GM12878 (cell line): ENCODE results near the gene NLRP6. TPM values are rescaled to one million over a fixed set of nuclear protein-coding genes. Genes with fewer than 3 reads are reported as not detected.

ENCODE experiments used
- ATAC-seq: fragments of 200-7000 bp; cut with Tn5 transposase; 3 replicates; pipeline ENCODE4 v1.9.1; 2020; ENCODE audit warnings: mild to moderate bottlenecking, moderate library complexity
- BruUV-seq: library from RNA; stranded (reverse); fragments of 400-500 nt; replicated peaks from 2 replicates; lab custom pipeline; 2021; lab: Mats Ljungman, UMichigan
- CTCF ChIA-PET: fragments of 300-600 bp; sonication (Branson Sonifier 250); formaldehyde crosslinking; extraction: SDS; loops from one replicate; lab custom pipeline; 2021; ENCODE audit warnings: inconsistent platforms; lab: Yijun Ruan, JAX
- POLR2A ChIA-PET: fragments of 350-600 bp; formaldehyde crosslinking; extraction: SDS; loops from one replicate; lab custom pipeline; 2021; ENCODE audit warnings: inconsistent platforms; lab: Charles Lee
- RAD21 ChIA-PET: fragments of 300-600 bp; sonication (Branson Sonifier 250); formaldehyde crosslinking; loops from one replicate; lab custom pipeline; 2023; ENCODE audit warnings: antibody characterized with exemption; ENCODE audit not compliant: unreplicated experiment; lab: Charles Lee
- SMC1A ChIA-PET: fragments of 300-600 bp; sonication (Branson Sonifier 250); formaldehyde crosslinking; loops from one replicate; lab custom pipeline; 2023; ENCODE audit not compliant: unreplicated experiment, uncharacterized antibody; lab: Charles Lee
- DNase-seq: peaks from one replicate; pipeline ENCODE4 v3.0.0-alpha.2; 2011; ENCODE audit warnings: low read depth, low spot score
- FAIRE-seq: peaks from 3 replicates; lab custom pipeline; 2011; peaks lifted over from hg19 to GRCh38; lab: Jason Lieb, UNC
- H2AFZ ChIP-seq: 2 replicates; pipeline ENCODE4 v1.6.0; 2011; ENCODE audit warnings: low read depth, low read length, control low read depth; ENCODE audit not compliant: control insufficient read depth
- H3K27ac ChIP-seq: 2 replicates; pipeline ENCODE4 v1.5.1; 2011; ENCODE audit warnings: control low read depth; ENCODE audit not compliant: control insufficient read depth, insufficient read depth
- H3K27me3 ChIP-seq, 2 experiments: replicated peaks in 1 of 2; 2 replicates each; pipeline versions ENCODE4 v1.6.0 to v1.6.1; 2011; ENCODE audit warnings: low read length in 1 of 2; ENCODE audit not compliant: control insufficient read depth in 2 of 2, insufficient read depth in 2 of 2
- H3K36me3 ChIP-seq, 2 experiments: 2 replicates each; pipeline ENCODE4 v1.5.1; 2011; ENCODE audit warnings: low read length in 1 of 2; ENCODE audit not compliant: control insufficient read depth in 2 of 2, insufficient read depth in 2 of 2
- H3K4me1 ChIP-seq: 2 replicates; pipeline ENCODE4 v1.6.1; 2011; ENCODE audit warnings: mild to moderate bottlenecking, low read length, moderate library complexity, mixed read lengths; ENCODE audit not compliant: control insufficient read depth, insufficient read depth
- H3K4me2 ChIP-seq: 2 replicates; pipeline ENCODE4 v1.6.0; 2011; ENCODE audit warnings: control low read depth; ENCODE audit not compliant: control insufficient read depth, insufficient read depth
- H3K4me3 ChIP-seq: fragments of 200-600 bp; sonication (generic); 2 replicates; pipeline ENCODE4 v1.5.1; 2016
- H3K79me2 ChIP-seq: 2 replicates; pipeline ENCODE4 v1.6.0; 2011; ENCODE audit warnings: low read length; ENCODE audit not compliant: control insufficient read depth, insufficient read depth
- H3K9ac ChIP-seq: 2 replicates; pipeline ENCODE4 v1.8.0; 2011; ENCODE audit warnings: low read length, control low read depth, mixed read lengths; ENCODE audit not compliant: control insufficient read depth, insufficient read depth
- H3K9me3 ChIP-seq: replicated peaks from 3 replicates; pipeline ENCODE4 v1.5.1; 2011; ENCODE audit warnings: mild to moderate bottlenecking, low read length; ENCODE audit not compliant: control insufficient read depth, insufficient read depth
- H4K20me1 ChIP-seq: 2 replicates; pipeline ENCODE4 v1.6.0; 2011; ENCODE audit not compliant: control insufficient read depth, insufficient read depth
- BCL11A ChIP-seq: IDR thresholded peaks from 2 replicates; pipeline ENCODE4 v1.6.1; 2011; ENCODE audit warnings: low read depth, low read length
- BMI1 ChIP-seq: fragments of 450-650 bp; IDR thresholded peaks from 2 replicates; pipeline ENCODE4 v1.6.1; 2016; ENCODE audit warnings: mild to moderate bottlenecking, moderate library complexity, borderline replicate concordance
- CREM ChIP-seq: IDR thresholded peaks from 2 replicates; pipeline ENCODE4 v1.6.1; 2014; ENCODE audit warnings: antibody characterized with exemption, low read depth
- MTA2 ChIP-seq: fragments of 450-650 bp; IDR thresholded peaks from 2 replicates; pipeline ENCODE4 v1.6.1; 2016; ENCODE audit warnings: low read depth, mild to moderate bottlenecking, moderate library complexity
- NBN ChIP-seq: fragments of 450-650 bp; IDR thresholded peaks from 2 replicates; pipeline ENCODE4 v1.6.1; 2016
- SMAD1 ChIP-seq: fragments of 450-650 bp; IDR thresholded peaks from 2 replicates; pipeline ENCODE4 v1.6.1; 2018; ENCODE audit warnings: mild to moderate bottlenecking, low read depth; ENCODE audit not compliant: partially characterized antibody
- SMARCA5 ChIP-seq: fragments of 450-650 bp; IDR thresholded peaks from 2 replicates; pipeline ENCODE4 v1.6.1; 2017; ENCODE audit warnings: mild to moderate bottlenecking
- SMC3 ChIP-seq: IDR thresholded peaks from 2 replicates; pipeline ENCODE4 v1.6.1; 2011; ENCODE audit warnings: low read length, improper control_type of control experiment, borderline replicate concordance
- SPI1 ChIP-seq: IDR thresholded peaks from 2 replicates; pipeline ENCODE4 v1.6.1; 2011; ENCODE audit warnings: low read depth, mild to moderate bottlenecking, low read length, moderate library complexity, borderline replicate concordance; ENCODE audit not compliant: insufficient read depth
- ZNF384 ChIP-seq: IDR thresholded peaks from 2 replicates; pipeline ENCODE4 v1.6.1; 2012; ENCODE audit warnings: low read depth, mild to moderate bottlenecking, low read length, improper control_type of control experiment, borderline replicate concordance
- WGBS: methylation state at CpG from one replicate; pipeline ENCODE4 v1.1.6; 2016; ENCODE audit warnings: low lambda C conversion rate; ENCODE audit not compliant: insufficient replicate concordance, insufficient coverage; ENCODE audit errors: missing lambda C conversion rate; 5-methylcytosine and 5-hydroxymethylcytosine counted together
- in situ Hi-C: fragments of 300-500 bp; cut with MboI; formaldehyde crosslinking; loops from 9 replicates; pipeline ENCODE4 v1.14.3; 2018; ENCODE audit warnings: mixed read lengths
- intact Hi-C: fragments of 100-400 bp; cut with micrococcal nuclease; formaldehyde crosslinking; loops from one replicate; pipeline ENCODE4 v1.14.2; 2022; ENCODE audit not compliant: unreplicated experiment
- polyA plus RNA-seq, 11 experiments: library from polyadenylated mRNA; depleted of rRNA in 4 of 11; unstranded in 6 of 11; stranded (reverse) in 5 of 11; fragments of >200 nt; fragmentation: Nextera tagmentation in 4 of 11; fragmentation: Illumina TruSeq in 1 of 11; extraction: Ambion mirVana in 4 of 11; extraction: Trizol in 1 of 11; gene quantifications; 1 replicate in 1 of 11; 2 replicates in 10 of 11; pipeline versions ENCODE4 v1.2.1 to v1.2.3, GENCODE V29; 2011 to 2016; ENCODE audit warnings: inconsistent platforms in 2 of 11, missing spikeins in 2 of 11, low read depth in 1 of 11
- total RNA-seq, 4 experiments: library from RNA; depleted of rRNA in 3 of 4; stranded (reverse); fragments of >200 nt in 3 of 4; fragmentation: Illumina TruSeq in 1 of 4; extraction: Trizol in 1 of 4; gene quantifications; 2 replicates each; pipeline versions ENCODE4 v1.2.1 to v1.2.3, GENCODE V29; 2013 to 2021
- TF ChIP-seq, protein P1 (sequence below), 3 experiments: IDR thresholded peaks in 2 of 3; conservative IDR thresholded peaks in 1 of 3; 2 replicates each; pipeline ENCODE4 v1.5.1; 2011; ENCODE audit warnings: low read depth in 3 of 3, low read length in 3 of 3, mild to moderate bottlenecking in 3 of 3, control low read depth in 2 of 3, moderate library complexity in 2 of 3, inconsistent platforms in 1 of 3, mixed read lengths in 1 of 3; ENCODE audit not compliant: control insufficient read depth in 2 of 3, insufficient read depth in 1 of 3; ENCODE audit errors: extremely low read depth in 1 of 3
- TF ChIP-seq, protein P2 (sequence below): fragments of 450-650 bp; IDR thresholded peaks from 2 replicates; pipeline ENCODE4 v1.6.1; 2016; ENCODE audit warnings: mild to moderate bottlenecking
- TF ChIP-seq, protein P3 (sequence below): fragments of 450-650 bp; IDR thresholded peaks from 2 replicates; pipeline ENCODE4 v1.6.1; 2017; ENCODE audit warnings: low read depth, mild to moderate bottlenecking, moderate library complexity
- TF ChIP-seq, protein P4 (sequence below): IDR thresholded peaks from 2 replicates; pipeline ENCODE4 v1.6.1; 2011; ENCODE audit warnings: low read depth, mild to moderate bottlenecking, low read length, moderate library complexity, borderline replicate concordance; ENCODE audit errors: extremely low read depth

Gene NLRP6
- total and polyA plus RNA-seq, 10 of the 15 experiments (the other 5 are each of a cell fraction or from before 2014, with no cell fraction given), result 0.03 to 0.11 TPM; not detected in 8

DNA sequence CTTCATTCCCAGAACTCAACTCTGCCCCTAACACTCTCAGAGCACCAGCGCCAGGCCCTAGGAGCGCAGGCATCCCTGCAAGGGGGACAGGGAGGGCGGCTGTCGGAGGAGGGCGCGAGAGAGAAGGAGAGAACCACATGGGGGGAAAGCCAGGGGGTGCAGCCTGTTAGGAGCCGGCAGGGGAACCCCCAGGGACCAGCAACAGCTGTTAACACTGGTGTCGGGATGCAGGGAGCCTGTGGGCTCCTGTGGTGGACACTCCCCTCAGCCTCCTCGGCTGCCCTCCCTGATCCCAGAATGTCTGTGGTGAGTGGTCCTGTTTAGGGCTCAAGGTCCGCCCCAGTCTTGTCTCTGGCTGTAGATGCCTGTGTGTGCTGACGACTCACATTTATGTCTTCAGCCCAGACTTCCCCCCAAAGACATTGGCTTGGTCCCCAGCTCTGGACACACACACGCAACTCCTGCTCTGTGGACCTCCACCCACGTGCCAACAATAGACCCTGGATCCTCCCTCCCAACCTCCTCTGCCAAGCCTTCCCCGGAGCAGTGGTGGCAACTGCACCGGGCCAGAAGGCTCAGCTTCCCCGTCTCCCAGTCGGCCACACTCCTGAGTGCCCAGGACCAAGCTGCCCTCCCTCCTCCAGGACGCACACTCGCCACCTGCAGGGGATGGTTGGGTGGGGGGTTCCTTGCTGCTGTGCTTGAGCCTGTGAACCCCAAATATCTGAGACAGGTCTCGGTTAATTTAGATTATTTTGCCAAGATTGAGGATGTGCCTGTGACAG, 21.9 kb downstream of the NLRP6 start (continued):
- TF ChIP-seq SMC3, result peak; percentile 17; the same call in 1 of the 2 replicates
- no peak for TF ChIP-seq BMI1

DNA sequence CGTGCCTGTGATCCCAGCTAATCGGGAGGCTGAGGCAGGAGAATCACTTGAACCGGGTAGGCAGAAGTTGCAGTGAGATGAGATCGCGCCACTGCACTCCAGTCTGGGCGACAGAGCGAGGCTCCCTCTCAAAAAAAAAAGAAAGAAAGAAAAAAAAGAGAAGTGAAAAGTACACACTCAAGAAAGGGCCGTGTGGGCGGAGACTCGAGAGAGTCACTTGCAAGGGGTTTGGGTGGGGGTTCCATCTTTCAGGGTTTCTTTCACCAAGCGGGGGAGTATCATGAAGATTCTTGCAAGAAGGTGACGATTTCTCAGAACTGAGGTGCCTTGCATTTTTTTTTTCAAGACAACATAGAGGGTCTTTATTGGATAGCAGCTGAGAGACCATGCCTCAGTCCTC, 25.2 kb downstream of the NLRP6 start:
- Histone ChIP-seq H3K36me3 (no peaks in the 10 kb centered on the region), H4K20me1 (no peaks in the 10 kb centered on the region), H3K4me1 (peaks cover 20% of the 10 kb centered on the region), H3K79me2 (peaks cover 7% of the 10 kb centered on the region), H3K4me3 (no peak overlapping the region; the same call in 1 of the 2 replicates), H3K27ac (no peak overlapping the region), H2AFZ (no peak overlapping the region), H3K27me3 (no peaks in the 10 kb centered on the region; a peak in 1 of 4 replicates), H3K9ac (no peak overlapping the region), H3K9me3 (no peaks in the 10 kb centered on the region), H3K4me2 (peak overlapping the region; percentile 61; the same call in 1 of the 2 replicates)
- 2% methylated on average over 12 of the region's 12 CpGs for WGBS
- POLR2A ChIA-PET, result no interaction called here
- BruUV-seq, result no TSS peak
- SMC1A ChIA-PET, result interaction anchor here (3.2 kb wide), 1 partner anchor 52 kb away, joined by 18 read pairs; no protein-coding TSS in a partner anchor
- peak; percentile 31 for FAIRE-seq
- in situ Hi-C loops, result no loop called here
- intact Hi-C loops, result loop anchor here (10.0 kb wide), 1 partner anchor 141 kb away; the partner anchor contains the start of gene ANO9
- CTCF ChIA-PET, result interaction anchor here (0.9 to 1.4 kb wide), 2 partner anchors 49 to 53 kb away, joined by 3 to 4 read pairs; no protein-coding TSS in a partner anchor
- DNase-seq, result no peak
- ATAC-seq, result peak; percentile 30
- RAD21 ChIA-PET, result no interaction called here
- TF ChIP-seq, protein P1, sequence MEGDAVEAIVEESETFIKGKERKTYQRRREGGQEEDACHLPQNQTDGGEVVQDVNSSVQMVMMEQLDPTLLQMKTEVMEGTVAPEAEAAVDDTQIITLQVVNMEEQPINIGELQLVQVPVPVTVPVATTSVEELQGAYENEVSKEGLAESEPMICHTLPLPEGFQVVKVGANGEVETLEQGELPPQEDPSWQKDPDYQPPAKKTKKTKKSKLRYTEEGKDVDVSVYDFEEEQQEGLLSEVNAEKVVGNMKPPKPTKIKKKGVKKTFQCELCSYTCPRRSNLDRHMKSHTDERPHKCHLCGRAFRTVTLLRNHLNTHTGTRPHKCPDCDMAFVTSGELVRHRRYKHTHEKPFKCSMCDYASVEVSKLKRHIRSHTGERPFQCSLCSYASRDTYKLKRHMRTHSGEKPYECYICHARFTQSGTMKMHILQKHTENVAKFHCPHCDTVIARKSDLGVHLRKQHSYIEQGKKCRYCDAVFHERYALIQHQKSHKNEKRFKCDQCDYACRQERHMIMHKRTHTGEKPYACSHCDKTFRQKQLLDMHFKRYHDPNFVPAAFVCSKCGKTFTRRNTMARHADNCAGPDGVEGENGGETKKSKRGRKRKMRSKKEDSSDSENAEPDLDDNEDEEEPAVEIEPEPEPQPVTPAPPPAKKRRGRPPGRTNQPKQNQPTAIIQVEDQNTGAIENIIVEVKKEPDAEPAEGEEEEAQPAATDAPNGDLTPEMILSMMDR (IDR thresholded peaks at IDR 0.05 in 2 of 3, conservative IDR thresholded peaks at IDR 0.05 in 1 of 3; ENCODE audit: control insufficient read depth in 2 of 3, extremely low read depth in 1 of 3, insufficient read depth in 1 of 3, low read depth in 3 of 3, low read length in 3 of 3), result no peak
- TF ChIP-seq, protein P2, sequence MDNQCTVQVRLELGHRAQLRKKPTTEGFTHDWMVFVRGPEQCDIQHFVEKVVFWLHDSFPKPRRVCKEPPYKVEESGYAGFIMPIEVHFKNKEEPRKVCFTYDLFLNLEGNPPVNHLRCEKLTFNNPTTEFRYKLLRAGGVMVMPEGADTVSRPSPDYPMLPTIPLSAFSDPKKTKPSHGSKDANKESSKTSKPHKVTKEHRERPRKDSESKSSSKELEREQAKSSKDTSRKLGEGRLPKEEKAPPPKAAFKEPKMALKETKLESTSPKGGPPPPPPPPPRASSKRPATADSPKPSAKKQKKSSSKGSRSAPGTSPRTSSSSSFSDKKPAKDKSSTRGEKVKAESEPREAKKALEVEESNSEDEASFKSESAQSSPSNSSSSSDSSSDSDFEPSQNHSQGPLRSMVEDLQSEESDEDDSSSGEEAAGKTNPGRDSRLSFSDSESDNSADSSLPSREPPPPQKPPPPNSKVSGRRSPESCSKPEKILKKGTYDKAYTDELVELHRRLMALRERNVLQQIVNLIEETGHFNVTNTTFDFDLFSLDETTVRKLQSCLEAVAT, result peak; percentile 60
- TF ChIP-seq, protein P3, sequence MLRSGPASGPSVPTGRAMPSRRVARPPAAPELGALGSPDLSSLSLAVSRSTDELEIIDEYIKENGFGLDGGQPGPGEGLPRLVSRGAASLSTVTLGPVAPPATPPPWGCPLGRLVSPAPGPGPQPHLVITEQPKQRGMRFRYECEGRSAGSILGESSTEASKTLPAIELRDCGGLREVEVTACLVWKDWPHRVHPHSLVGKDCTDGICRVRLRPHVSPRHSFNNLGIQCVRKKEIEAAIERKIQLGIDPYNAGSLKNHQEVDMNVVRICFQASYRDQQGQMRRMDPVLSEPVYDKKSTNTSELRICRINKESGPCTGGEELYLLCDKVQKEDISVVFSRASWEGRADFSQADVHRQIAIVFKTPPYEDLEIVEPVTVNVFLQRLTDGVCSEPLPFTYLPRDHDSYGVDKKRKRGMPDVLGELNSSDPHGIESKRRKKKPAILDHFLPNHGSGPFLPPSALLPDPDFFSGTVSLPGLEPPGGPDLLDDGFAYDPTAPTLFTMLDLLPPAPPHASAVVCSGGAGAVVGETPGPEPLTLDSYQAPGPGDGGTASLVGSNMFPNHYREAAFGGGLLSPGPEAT, result peak; percentile 17; the same call in 1 of the 2 replicates
- TF ChIP-seq, protein P4, sequence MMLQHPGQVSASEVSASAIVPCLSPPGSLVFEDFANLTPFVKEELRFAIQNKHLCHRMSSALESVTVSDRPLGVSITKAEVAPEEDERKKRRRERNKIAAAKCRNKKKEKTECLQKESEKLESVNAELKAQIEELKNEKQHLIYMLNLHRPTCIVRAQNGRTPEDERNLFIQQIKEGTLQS, result no peak
- TF ChIP-seq CREM (peak; percentile 30; the same call in 1 of the 2 replicates), SMAD1 (no peak), NBN (peak; percentile 40; the same call in 1 of the 2 replicates), SPI1 (peak; percentile 91), MTA2 (0 out of 2 replicates have a peak, but pooled peaks have one; percentile 30), BCL11A (0 out of 2 replicates have a peak, but pooled peaks have one; percentile 22), ZNF384 (peak; percentile 85), SMARCA5 (no peak)
